GM21423 (cell line): ENCODE measurements around the gene IFT57.
A peak's percentile ranks its signal among the peaks of the same experiment; 100 is the strongest.
"Not testable (repeated sequence)": the region's sequence is repeated elsewhere in the genome, so short reads cannot be mapped to it uniquely, and the experiment has no call there.

Source experiments
- ATAC-seq: cut with Tn5 transposase; IDR thresholded peaks from one replicate; pipeline ENCODE4 v1.9.1; 2021; ENCODE audit warnings: mild to moderate bottlenecking, moderate library complexity; ENCODE audit not compliant: unreplicated experiment

The IFT57 gene

GRCh38 chr3:108164391-108164790 is 57.8 kb downstream of the IFT57 start:
- ATAC-seq, result no peak

GRCh38 chr3:108159865-108160264 is 62.4 kb downstream of the IFT57 start:
- ATAC-seq, result no peak

GRCh38 chr3:108159105-108159504 is 63.1 kb downstream of the IFT57 start:
- no peak for ATAC-seq

GRCh38 chr3:108158251-108158650 is 64.0 kb downstream of the IFT57 start:
- ATAC-seq, result no peak

GRCh38 chr3:108157273-108157672 is 65.0 kb downstream of the IFT57 start:
- no peak for ATAC-seq

GRCh38 chr3:108156312-108156853 is 65.8 kb downstream of the IFT57 start:
- no peak for ATAC-seq

GRCh38 chr3:108155642-108156041 is 66.6 kb downstream of the IFT57 start:
- ATAC-seq, result not testable (repeated sequence)

GRCh38 chr3:108153451-108153981 is 68.7 kb downstream of the IFT57 start:
- ATAC-seq, result no peak

GRCh38 chr3:108152274-108152673 is 70.0 kb downstream of the IFT57 start:
- no peak for ATAC-seq

GRCh38 chr3:108150200-108150599 is 72.0 kb downstream of the IFT57 start:
- ATAC-seq, result no peak

- no peak for ATAC-seq
Measured at GRCh38 chr3:108146139-108146538, 76.1 kb downstream of the IFT57 start.

GRCh38 chr3:108145578-108145977 is 76.6 kb downstream of the IFT57 start:
- ATAC-seq, result no peak

- ATAC-seq, result no peak
Measured at GRCh38 chr3:108137460-108137814, 84.8 kb downstream of the IFT57 start.

GRCh38 chr3:108136561-108137459 is 85.4 kb downstream of the IFT57 start:
- no peak for ATAC-seq

GRCh38 chr3:108134555-108134880 is 87.7 kb downstream of the IFT57 start:
- ATAC-seq, result peak; percentile 38

GRCh38 chr3:108133858-108134554 is 88.2 kb downstream of the IFT57 start:
- peak; percentile 36 for ATAC-seq

GRCh38 chr3:108133048-108133369 is 89.2 kb downstream of the IFT57 start:
- ATAC-seq, result no peak

GRCh38 chr3:108131475-108132134 is 90.6 kb downstream of the IFT57 start:
- no peak for ATAC-seq

- ATAC-seq, result no peak
Measured at GRCh38 chr3:108130701-108131474, 91.3 kb downstream of the IFT57 start.

GRCh38 chr3:108130236-108130635 is 92.0 kb downstream of the IFT57 start:
- ATAC-seq, result no peak
